H1 (cell line): ENCODE data around the gene POU4F1. TPM values are rescaled to one million over a fixed set of nuclear protein-coding genes. Genes with fewer than 3 reads are reported as not detected.

Experiments used
- ATF2 ChIP-seq: IDR thresholded peaks from 2 replicates; pipeline ENCODE4 v1.6.1; 2012; ENCODE audit warnings: low read length, inconsistent platforms
- BCL11A ChIP-seq, 2 experiments: IDR thresholded peaks; one replicate each; pipeline ENCODE4 v1.6.1; 2011; ENCODE audit warnings: low read depth in 2 of 2, low read length in 2 of 2, mild to moderate bottlenecking in 2 of 2
- BRCA1 ChIP-seq: IDR thresholded peaks from 2 replicates; pipeline ENCODE4 v1.6.1; 2012; ENCODE audit warnings: low read depth, low read length, improper control_type of control experiment
- CBX8 ChIP-seq: fragments of 300-800, 300-1000 bp; sonication (generic); IDR thresholded peaks from 2 replicates; pipeline ENCODE4 v1.7.1; 2016; ENCODE audit warnings: low read depth, low read length, borderline replicate concordance
- CHD2 ChIP-seq: IDR thresholded peaks from 2 replicates; pipeline ENCODE4 v1.6.1; 2012; ENCODE audit warnings: low read length, improper control_type of control experiment
- CTCF ChIP-seq, 3 experiments: IDR thresholded peaks; 1 replicate in 2 of 3; 2 replicates in 1 of 3; pipeline versions ENCODE4 v1.5.1 to v1.6.1; 2011; ENCODE audit warnings: low read length in 3 of 3, mild to moderate bottlenecking in 3 of 3, inconsistent platforms in 2 of 3, low read depth in 1 of 3, moderate library complexity in 1 of 3; ENCODE audit not compliant: insufficient read depth in 1 of 3; ENCODE audit errors: control extremely low read depth in 1 of 3
- E2F6 ChIP-seq: IDR thresholded peaks from 2 replicates; pipeline ENCODE4 v1.6.1; 2012; ENCODE audit warnings: inconsistent platforms
- EZH2 ChIP-seq: fragments of 200-600 bp; sonication (generic); IDR thresholded peaks from 2 replicates; pipeline ENCODE4 v1.7.1; 2012; ENCODE audit warnings: low read depth, mild to moderate bottlenecking, moderate library complexity, low read length, inconsistent platforms; ENCODE audit not compliant: severe bottlenecking
- HDAC2 ChIP-seq, 2 experiments: fragments of 300-600 bp in 1 of 2; sonication (generic) in 1 of 2; IDR thresholded peaks; 2 replicates each; pipeline ENCODE4 v1.6.1; 2011 to 2012; ENCODE audit warnings: low read depth in 2 of 2, low read length in 2 of 2, mild to moderate bottlenecking in 2 of 2, moderate library complexity in 2 of 2, borderline replicate concordance in 1 of 2, inconsistent platforms in 1 of 2
- JUND ChIP-seq: IDR thresholded peaks from 2 replicates; pipeline ENCODE4 v1.6.1; 2011; ENCODE audit warnings: mild to moderate bottlenecking, improper control_type of control experiment, low read length
- KDM4A ChIP-seq: IDR thresholded peaks from one replicate; pipeline ENCODE4 v1.7.1; 2012; ENCODE audit warnings: low read depth, mild to moderate bottlenecking, moderate library complexity, low read length, inconsistent platforms; ENCODE audit not compliant: severe bottlenecking
- NRF1 ChIP-seq: IDR thresholded peaks from 2 replicates; pipeline ENCODE4 v1.6.1; 2011; ENCODE audit warnings: mild to moderate bottlenecking, low read depth, low read length, improper control_type of control experiment
- POLR2A ChIP-seq, 2 experiments: IDR thresholded peaks; 1 replicate in 1 of 2; 2 replicates in 1 of 2; pipeline ENCODE4 v1.6.1; 2011; ENCODE audit warnings: low read depth in 2 of 2, low read length in 2 of 2, mild to moderate bottlenecking in 2 of 2; ENCODE audit errors: control extremely low read depth in 1 of 2
- POLR2AphosphoS5 ChIP-seq: IDR thresholded peaks from 2 replicates; pipeline ENCODE4 v1.6.1; 2011; ENCODE audit warnings: low read depth, low read length
- SIX5 ChIP-seq: IDR thresholded peaks from 2 replicates; pipeline ENCODE4 v1.6.1; 2011; ENCODE audit warnings: mild to moderate bottlenecking, low read depth, low read length
- SP1 ChIP-seq: IDR thresholded peaks from 2 replicates; pipeline ENCODE4 v1.6.1; 2011; ENCODE audit warnings: low read depth, low read length
- SUZ12 ChIP-seq: fragments of 200-600 bp; sonication (generic); IDR thresholded peaks from 2 replicates; pipeline ENCODE4 v1.6.1; 2012; ENCODE audit warnings: mild to moderate bottlenecking, inconsistent platforms, low read length, moderate library complexity, mixed read lengths
- TBP ChIP-seq: IDR thresholded peaks from 2 replicates; pipeline ENCODE4 v1.6.1; 2011; ENCODE audit warnings: low read depth, low read length, improper control_type of control experiment
- USF2 ChIP-seq: IDR thresholded peaks from 2 replicates; pipeline ENCODE4 v1.6.1; 2011; ENCODE audit warnings: low read length, improper control_type of control experiment
- polyA plus RNA-seq, 7 experiments: library from polyadenylated mRNA; depleted of rRNA in 3 of 7; stranded (reverse) in 5 of 7; unstranded in 2 of 7; fragments of >200 nt in 5 of 7; fragments of 200-250 nt in 2 of 7; gene quantifications; 1 replicate in 5 of 7; 2 replicates in 1 of 7; 4 replicates in 1 of 7; pipeline versions ENCODE4 v1.2.1 to v1.2.3, GENCODE V29; 2011 to 2013; ENCODE audit warnings: missing spikeins in 2 of 7, mixed read lengths in 2 of 7
- total RNA-seq: library from RNA; stranded (reverse); fragmentation: NEBNext Ultra II Directional; extraction: Animal tissue kit (Norgen Biotek cat#: 25700); gene quantifications from 2 replicates; pipeline ENCODE4 v1.2.1, GENCODE V29; 2021

The POU4F1 gene
- total and polyA plus RNA-seq, 2 of the 8 experiments (the other 6 are each of a cell fraction or from before 2014, with no cell fraction given), result 0.09 to 0.32 TPM

GRCh38 chr13:78608688-78609463 lies 5.5 kb upstream of the POU4F1 start (continued):
- TF ChIP-seq CTCF (IDR thresholded peaks at IDR 0.05; ENCODE audit: control extremely low read depth in 1 of 3, insufficient read depth in 1 of 3, low read depth in 1 of 3, low read length in 3 of 3) (no peak), POLR2A (IDR thresholded peaks at IDR 0.05; ENCODE audit: control extremely low read depth in 1 of 2, low read depth in 2 of 2, low read length in 2 of 2) (no peak), SIX5 (no peak), E2F6 (no peak), BCL11A (IDR thresholded peaks at IDR 0.05; ENCODE audit: low read depth in 2 of 2, low read length in 2 of 2) (no peak), ATF2 (no peak), EZH2 (peak; percentile 96), KDM4A (peak; percentile 34), SUZ12 (peak; percentile 96), TBP (no peak), BRCA1 (no peak), CBX8 (no peak), HDAC2 (IDR thresholded peaks at IDR 0.05; ENCODE audit: borderline replicate concordance in 1 of 2, low read depth in 2 of 2, low read length in 2 of 2) (no peak), SP1 (no peak), POLR2AphosphoS5 (no peak), CHD2 (no peak), NRF1 (no peak), JUND (no peak), USF2 (no peak)
